Esophagus squamous epithelium (tissue), 5 donors: ENCODE measurements around the gene INHA. TPM values are rescaled to one million over a fixed set of nuclear protein-coding genes. Genes with fewer than 3 reads are reported as not detected.

ENCODE experiments used
- DNase-seq: peaks from one replicate; lab custom pipeline; 2025; lab: John Stamatoyannopoulos, UW
- H3K27ac ChIP-seq, 4 donors: fragments of 200-600 bp; sonication (generic); one replicate each; pipeline ENCODE4 v1.5.1; 2016 to 2019; ENCODE audit warnings: mild to moderate bottlenecking in 1 of 4
- H3K27me3 ChIP-seq, 4 donors: fragments of 200-600 bp; sonication (generic); 1 replicate in 3 of 4; 2 replicates in 1 of 4; pipeline versions ENCODE4 v1.5.1 to v1.6.0; 2017 to 2021; ENCODE audit warnings: antibody characterized with exemption in 1 of 4
- H3K36me3 ChIP-seq, 3 donors: fragments of 200-600 bp; sonication (generic); one replicate each; pipeline ENCODE4 v1.5.1; 2016 to 2019
- H3K4me1 ChIP-seq, 3 donors: fragments of 200-600 bp; sonication (generic); one replicate each; pipeline ENCODE4 v1.5.1; 2017 to 2019
- H3K4me3 ChIP-seq, 4 donors: fragments of 200-600 bp; sonication (generic); 1 replicate in 3 of 4; 2 replicates in 1 of 4; pipeline ENCODE4 v1.5.1; 2016 to 2019; ENCODE audit warnings: mild to moderate bottlenecking in 2 of 4, moderate library complexity in 1 of 4
- H3K9me3 ChIP-seq, 3 donors: fragments of 200-600 bp; sonication (generic); one replicate each; pipeline ENCODE4 v1.5.1; 2016 to 2019
- CTCF ChIP-seq, 6 experiments: fragments of 450-650 bp in 4 of 6; fragments of 200-600 bp in 2 of 6; sonication (generic) in 2 of 6; IDR thresholded peaks; one replicate each; pipeline ENCODE4 v1.5.1; 2016 to 2019; ENCODE audit warnings: antibody characterized with exemption in 6 of 6, mild to moderate bottlenecking in 4 of 6, moderate library complexity in 4 of 6
- POLR2A ChIP-seq, 4 donors: fragments of 450-650 bp; IDR thresholded peaks; one replicate each; pipeline ENCODE4 v1.6.1; 2017; ENCODE audit warnings: antibody characterized with exemption in 4 of 4, mild to moderate bottlenecking in 4 of 4, moderate library complexity in 3 of 4
- WGBS, 2 donors: methylation state at CpG; one replicate each; pipeline ENCODE4 v1.1.5; 2018; 5-methylcytosine and 5-hydroxymethylcytosine counted together
- intact Hi-C: fragments of 100-400 bp; cut with DNase I; formaldehyde crosslinking; loops from one replicate; pipeline ENCODE4 v1.15.0; 2022
- total RNA-seq, 4 donors: library from RNA; depleted of rRNA; stranded (reverse); fragments of >200 nt; gene quantifications; one replicate each; pipeline ENCODE4 v1.1.0, GENCODE V29; 2016
- donor health status: DM: yes; HTN: yes; CAD: no.

The INHA gene
- total RNA-seq, 4 donors from 2014 or later = not detected

- WGBS, 2 donors = 85% methylated on average over 18 of the region's 19 CpGs; no CpG with 5 or more reads in 1 of the 2 donors
- intact Hi-C loops = no loop called here
- no peak for DNase-seq
Observed at GRCh38 chr2:219556413-219556812, 15.7 kb upstream of the INHA start.

DNA sequence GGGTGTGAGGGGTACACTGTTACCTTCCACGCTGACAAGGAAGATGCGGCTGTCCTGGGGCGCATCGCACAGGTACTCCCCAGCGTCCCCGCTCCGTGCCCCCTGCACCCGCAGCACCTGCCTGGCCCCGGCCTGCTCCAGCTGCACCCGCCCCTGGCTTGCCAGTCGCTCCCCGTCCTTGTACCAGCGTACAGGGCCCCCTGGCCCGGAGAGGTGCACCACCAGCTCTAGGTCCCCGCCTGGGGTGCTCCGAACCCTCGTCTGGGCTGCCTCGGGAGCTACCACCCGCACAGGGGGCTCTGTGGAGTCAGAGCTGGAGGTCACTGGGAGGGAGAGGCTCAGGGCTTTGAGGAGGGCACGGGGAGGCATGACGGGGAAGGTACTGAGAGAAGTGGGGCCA is 14.8 kb upstream of the INHA start:
- DNase-seq = no peak
- H3K27me3 ChIP-seq = peaks cover 0 to 23% (median 3%) of the 10 kb centered on the region in 4 donors
- intact Hi-C loops = no loop called here
- TF ChIP-seq CTCF (IDR thresholded peaks at IDR 0.05) (no peak), POLR2A (IDR thresholded peaks at IDR 0.05) (no peak)
- H3K36me3 ChIP-seq = peaks cover 0 to 11% (median 0%) of the 10 kb centered on the region in 3 donors
- WGBS, 2 donors = 90 to 97% methylated on average over 7 to 8 of the region's 21 CpGs
- no peak overlapping the region for H3K27ac ChIP-seq
- H3K4me3 ChIP-seq = no peak overlapping the region
- H3K4me1 ChIP-seq = peaks cover 6 to 20% (median 10%) of the 10 kb centered on the region in 3 donors
- H3K9me3 ChIP-seq = no peaks in the 10 kb centered on the region

More at GRCh38 chr2:219556413-219556812, 15.7 kb upstream of the INHA start:
- Histone ChIP-seq H3K27ac (no peak overlapping the region), H3K36me3 (peaks cover 0 to 4% (median 0%) of the 10 kb centered on the region in 3 donors), H3K27me3 (peaks cover 0 to 32% (median 3%) of the 10 kb centered on the region in 4 donors), H3K9me3 (no peaks in the 10 kb centered on the region), H3K4me3 (no peak overlapping the region), H3K4me1 (peaks cover 14 to 29% (median 18%) of the 10 kb centered on the region in 3 donors)
- TF ChIP-seq CTCF (IDR thresholded peaks at IDR 0.05) = no peak
- TF ChIP-seq POLR2A (IDR thresholded peaks at IDR 0.05) = no peak

DNA sequence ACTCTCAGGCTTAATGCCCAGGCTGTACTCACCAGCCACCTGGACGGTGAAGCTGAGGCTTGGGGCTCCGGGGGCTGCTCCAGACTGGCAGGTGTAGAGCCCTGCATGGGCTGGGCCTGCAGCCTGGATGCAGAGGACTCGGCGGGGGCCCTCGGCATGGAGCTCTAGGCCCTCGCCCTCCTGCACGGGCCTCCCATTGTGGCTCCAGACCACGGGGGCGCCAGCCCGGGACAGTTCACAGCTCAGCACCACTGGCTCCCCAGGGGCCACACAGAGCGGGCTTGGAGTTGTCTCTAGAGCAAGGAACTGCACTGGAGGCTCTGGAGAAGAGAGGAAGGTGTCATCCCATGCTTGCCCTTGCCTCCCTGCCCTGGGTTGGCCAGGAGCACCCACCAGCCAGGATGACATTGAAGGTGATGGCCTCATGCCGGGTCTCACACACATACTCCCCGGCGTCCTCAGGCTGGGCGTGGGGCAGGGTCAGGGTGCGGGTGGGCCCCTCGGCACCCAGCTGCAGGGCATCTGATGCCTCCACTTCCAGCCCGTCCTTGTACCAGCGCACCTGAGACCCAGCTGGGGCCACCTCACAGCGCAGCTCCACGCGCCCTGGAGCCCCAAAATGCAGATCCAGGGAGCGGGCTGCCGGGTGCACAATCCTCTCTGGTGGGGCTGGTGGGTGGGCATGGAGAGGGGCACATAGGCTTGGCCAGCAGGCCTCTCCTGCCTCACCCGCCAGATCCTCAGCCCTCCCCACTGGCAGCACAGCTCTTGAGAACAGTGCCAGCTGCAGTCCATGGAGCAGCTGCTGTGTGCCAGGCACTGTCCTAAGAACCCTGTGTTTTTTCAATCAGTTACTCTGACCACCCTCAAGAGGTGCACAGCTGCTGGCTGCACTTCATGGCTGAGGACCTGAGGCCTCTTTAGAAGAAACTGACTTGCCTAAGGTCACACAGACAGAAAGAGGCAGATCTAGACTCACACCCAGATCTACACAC is 14.0 kb upstream of the INHA start:
- no peak for TF ChIP-seq POLR2A (IDR thresholded peaks at IDR 0.05)
- no peak for TF ChIP-seq CTCF (IDR thresholded peaks at IDR 0.05)
- H3K27me3 ChIP-seq = peaks cover 0 to 16% (median 2%) of the 10 kb centered on the region in 4 donors
- intact Hi-C loops = no loop called here
- no peaks in the 10 kb centered on the region for H3K9me3 ChIP-seq
- DNase-seq = no peak
- H3K36me3 ChIP-seq = peaks cover 0 to 18% (median 0%) of the 10 kb centered on the region in 3 donors
- H3K27ac ChIP-seq = no peak overlapping the region
- H3K4me3 ChIP-seq = no peak overlapping the region
- H3K4me1 ChIP-seq = peaks cover 2 to 12% (median 5%) of the 10 kb centered on the region in 3 donors
- 95% methylated on average over 6 of the region's 25 CpGs; no CpG with 5 or more reads in 1 of the 2 donors for WGBS, 2 donors

DNA sequence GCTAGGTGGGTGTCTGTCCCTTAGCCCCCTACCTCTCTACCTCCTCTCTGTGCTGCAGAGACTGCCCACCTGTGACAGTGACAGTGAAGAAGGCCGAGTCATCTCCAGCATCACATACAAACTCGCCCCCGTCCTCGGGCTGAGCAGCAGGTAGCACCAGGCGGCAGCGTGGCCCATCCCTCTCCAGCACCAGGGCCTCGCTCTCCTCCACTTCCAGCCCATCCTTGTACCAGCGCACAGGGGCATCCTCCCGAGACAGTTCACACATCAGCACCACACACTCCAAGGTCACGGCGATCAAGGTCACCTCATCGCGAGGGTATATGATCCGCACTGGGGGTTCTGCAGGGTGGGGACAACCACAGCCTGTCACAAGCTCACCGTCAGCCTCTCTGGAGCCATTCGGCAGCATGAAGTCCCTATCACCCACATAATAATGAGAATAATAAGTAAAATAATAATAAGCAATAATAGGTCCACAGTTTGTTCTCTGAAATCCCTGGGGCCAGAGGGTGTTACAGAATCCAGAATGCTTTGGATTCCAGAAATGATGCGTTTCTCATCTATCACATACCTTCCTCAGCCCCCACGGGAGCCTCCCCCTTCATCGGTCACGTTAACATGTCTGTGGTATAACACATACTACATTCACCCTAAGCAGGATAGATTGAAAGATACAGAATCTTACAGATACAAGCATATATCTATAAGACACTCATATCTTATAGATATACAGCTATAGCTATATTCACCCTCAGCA is 12.8 kb upstream of the INHA start:
- TF ChIP-seq POLR2A (IDR thresholded peaks at IDR 0.05) (no peak), CTCF (IDR thresholded peaks at IDR 0.05) (no peak)
- no peaks in the 10 kb centered on the region for H3K9me3 ChIP-seq
- 82 to 88% methylated on average over 18 to 20 of the region's 20 CpGs for WGBS, 2 donors
- peaks cover 0 to 26% (median 0%) of the 10 kb centered on the region in 3 donors for H3K36me3 ChIP-seq
- intact Hi-C loops = no loop called here
- no peak overlapping the region for H3K4me3 ChIP-seq
- no peak for DNase-seq
- H3K27ac ChIP-seq = no peak overlapping the region
- peaks cover 0 to 7% (median 0%) of the 10 kb centered on the region in 3 donors for H3K4me1 ChIP-seq
- peaks cover 0 to 3% (median 0%) of the 10 kb centered on the region in 4 donors for H3K27me3 ChIP-seq
